Activated naive CD4-positive, alpha-beta T cell treated with anti-CD3 and anti-CD28 coated beads, Interleukin-2, amount 10 ng/mL, durations not matched to agents 7 days and 5 days (primary cell): ENCODE measurements around the gene GPSM3.
A peak's percentile ranks its signal among the peaks of the same experiment; 100 is the strongest.

ENCODE experiments used
- CTCF ChIA-PET: fragments of 350-600 bp; sonication (Branson Sonifier 250); formaldehyde crosslinking; loops from one replicate; lab custom pipeline; 2021; ENCODE audit warnings: antibody characterized with exemption; lab: Charles Lee
- DNase-seq: peaks from one replicate; pipeline ENCODE4 v3.0.0-alpha.2; 2020
- H3K27ac Mint-ChIP-seq: one replicate; pipeline ENCODE4 v1.8.0; 2021; ENCODE audit warnings: mild to moderate bottlenecking, moderate library complexity, mixed read lengths
- H3K27me3 Mint-ChIP-seq: one replicate; pipeline ENCODE4 v1.8.0; 2021; ENCODE audit warnings: mild to moderate bottlenecking, mixed read lengths
- H3K36me3 Mint-ChIP-seq: one replicate; pipeline ENCODE4 v1.8.0; 2021; ENCODE audit warnings: mixed read lengths
- H3K4me1 Mint-ChIP-seq: one replicate; pipeline ENCODE4 v1.8.0; 2021; ENCODE audit warnings: mixed read lengths
- H3K4me3 Mint-ChIP-seq: one replicate; pipeline ENCODE4 v1.8.0; 2021; ENCODE audit warnings: mild to moderate bottlenecking, moderate library complexity, mixed read lengths
- H3K9me3 Mint-ChIP-seq: one replicate; pipeline ENCODE4 v1.8.0; 2021; ENCODE audit warnings: mixed read lengths

GPSM3 gene, protein sequence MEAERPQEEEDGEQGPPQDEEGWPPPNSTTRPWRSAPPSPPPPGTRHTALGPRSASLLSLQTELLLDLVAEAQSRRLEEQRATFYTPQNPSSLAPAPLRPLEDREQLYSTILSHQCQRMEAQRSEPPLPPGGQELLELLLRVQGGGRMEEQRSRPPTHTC

DNA sequence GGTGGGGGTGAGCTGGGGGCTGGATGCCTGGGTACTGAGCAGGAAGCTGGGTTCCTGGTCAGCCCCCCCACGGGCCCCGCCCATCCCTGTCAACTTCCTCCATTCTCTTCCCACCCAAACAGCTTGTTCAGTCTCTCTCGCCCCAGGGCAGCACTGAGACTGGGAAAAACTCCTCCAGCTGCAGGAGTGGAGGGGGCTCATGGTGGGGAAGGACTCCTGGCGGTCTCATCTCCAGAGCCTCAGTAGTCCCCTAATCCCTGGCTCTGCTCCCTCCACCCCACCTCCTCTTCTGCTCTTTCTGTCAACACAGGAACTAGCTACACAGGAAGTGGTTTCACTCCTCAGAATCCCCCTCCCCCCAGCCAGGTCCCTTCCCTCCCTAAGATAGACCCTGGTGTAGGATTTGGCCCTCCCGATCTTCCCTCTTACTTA lies at the start of gene GPSM3:
TSS of gene GPSM3 (minus strand) at position 36 of the 432 bp plus-strand sequence. CDS start 130 bp downstream, outside the sequence.
- peaks cover 43% of the 10 kb centered on the region for H3K36me3 Mint-ChIP-seq
- no peaks in the 10 kb centered on the region for H3K9me3 Mint-ChIP-seq
- H3K4me1 Mint-ChIP-seq, result peaks cover 51% of the 10 kb centered on the region
- DNase-seq, result peak; percentile 79
- H3K4me3 Mint-ChIP-seq, result peak within 1 kb of the TSS; percentile 100
- H3K27me3 Mint-ChIP-seq, result peaks cover 5% of the 10 kb centered on the region
- CTCF ChIA-PET, result interaction anchor here (0.8 to 1.6 kb wide), 3 partner anchors 10 to 64 kb away, joined by 3 to 6 read pairs (median 5); no protein-coding TSS in a partner anchor
- H3K27ac Mint-ChIP-seq, result peak within 1 kb of the TSS; percentile 98

DNA sequence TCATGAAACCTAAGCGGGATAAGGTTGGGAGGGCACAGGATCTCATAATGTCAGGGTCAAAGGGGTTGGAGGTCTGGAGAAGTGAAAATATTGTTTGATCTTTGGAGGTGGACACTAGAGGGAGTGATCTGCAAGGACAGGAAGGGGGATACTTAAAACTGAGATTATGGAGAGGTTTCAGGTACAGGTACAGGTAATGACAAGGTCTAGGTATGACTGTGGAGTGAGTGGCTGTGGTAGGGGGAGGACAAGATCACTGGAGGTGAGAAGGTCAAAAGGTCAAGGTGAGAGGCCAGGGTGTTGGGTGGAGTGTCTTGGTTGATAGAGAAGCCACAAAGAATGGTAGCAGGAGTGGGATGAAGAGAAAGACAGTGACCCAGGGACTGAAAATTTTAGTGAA lies 48.2 kb upstream of the GPSM3 start:
- Mint-ChIP-seq H3K36me3 (no peaks in the 10 kb centered on the region), H3K4me1 (peaks cover 27% of the 10 kb centered on the region), H3K4me3 (no peak overlapping the region), H3K9me3 (no peaks in the 10 kb centered on the region), H3K27ac (no peak overlapping the region), H3K27me3 (peaks cover 27% of the 10 kb centered on the region)
- CTCF ChIA-PET, result interaction anchor here (0.6 to 1.1 kb wide), 4 partner anchors 14 to 45 kb away, joined by 3 to 4 read pairs (median 3); no protein-coding TSS in a partner anchor
- no peak for DNase-seq

DNA sequence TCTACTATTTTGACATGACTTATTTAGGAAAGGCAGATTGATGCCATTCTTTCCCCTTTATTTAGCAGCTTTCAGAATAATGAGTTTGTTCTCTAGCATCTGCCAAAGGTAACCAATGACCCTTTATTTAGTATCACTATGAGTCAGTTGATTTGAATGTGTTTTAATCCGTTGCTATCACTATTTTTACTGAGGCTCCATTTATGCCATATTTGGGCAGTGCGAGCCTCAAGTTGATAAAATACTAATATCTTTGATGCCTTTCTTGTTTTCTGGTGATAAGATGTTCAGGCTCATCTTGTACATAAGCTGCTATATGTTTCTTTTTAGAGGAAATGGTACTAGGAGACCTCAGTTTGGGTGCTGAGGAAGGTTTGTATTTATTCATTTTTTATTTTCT lies 47.0 kb upstream of the GPSM3 start:
- peaks cover 19% of the 10 kb centered on the region for H3K4me1 Mint-ChIP-seq
- no peaks in the 10 kb centered on the region for H3K36me3 Mint-ChIP-seq
- CTCF ChIA-PET, result interaction anchor here (1.0 kb wide), 1 partner anchor 628 kb away, joined by 3 read pairs; no protein-coding TSS in a partner anchor
- H3K9me3 Mint-ChIP-seq, result no peaks in the 10 kb centered on the region
- no peak for DNase-seq
- H3K27ac Mint-ChIP-seq, result no peak overlapping the region
- H3K4me3 Mint-ChIP-seq, result no peak overlapping the region
- H3K27me3 Mint-ChIP-seq, result peaks cover 20% of the 10 kb centered on the region

DNA sequence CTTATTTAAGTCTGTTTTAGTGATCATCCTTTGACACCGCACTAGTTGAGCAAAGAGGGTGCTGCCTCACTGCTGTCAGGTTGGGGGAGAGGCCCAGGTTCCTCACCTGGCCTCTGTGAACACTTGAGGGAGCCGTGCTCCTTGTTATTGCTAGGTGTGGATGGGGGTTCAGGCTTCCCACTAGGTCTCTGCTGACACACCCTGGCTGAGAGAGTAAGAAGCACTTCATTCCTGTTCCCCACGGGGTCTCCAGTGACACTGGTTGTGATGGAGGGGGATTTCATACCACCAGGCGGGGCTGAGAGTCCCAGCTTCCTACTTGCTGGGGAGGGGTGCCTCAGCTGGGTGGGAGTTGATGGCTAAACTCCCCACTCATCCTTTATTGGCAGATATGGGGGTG lies 42.5 kb upstream of the GPSM3 start:
- CTCF ChIA-PET, result no interaction called here
- no peak for DNase-seq

DNA sequence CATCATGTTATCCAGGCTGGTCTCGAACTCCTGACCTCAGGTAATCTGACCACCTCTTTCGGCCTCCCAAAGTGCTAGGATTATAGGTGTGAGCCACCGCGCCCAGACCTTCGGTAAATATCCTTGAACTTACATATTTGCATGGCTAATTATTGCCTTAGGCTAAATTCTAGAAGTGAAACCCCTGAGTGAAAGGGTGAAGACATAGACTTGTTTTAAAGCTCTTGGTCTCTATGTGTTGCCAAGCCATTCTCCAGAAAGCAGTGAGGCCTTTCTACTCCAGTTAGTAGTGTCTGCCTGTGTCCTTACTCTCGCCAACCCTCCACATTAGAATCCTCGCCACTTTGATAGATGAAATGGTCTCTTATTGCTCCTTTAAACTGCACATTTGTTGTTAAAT lies 34.0 kb upstream of the GPSM3 start:
- H3K9me3 Mint-ChIP-seq, result no peaks in the 10 kb centered on the region
- H3K4me1 Mint-ChIP-seq, result no peaks in the 10 kb centered on the region
- CTCF ChIA-PET, result interaction anchor here (0.6 kb wide), 1 partner anchor 559 kb away, joined by 4 read pairs; no protein-coding TSS in a partner anchor
- no peaks in the 10 kb centered on the region for H3K36me3 Mint-ChIP-seq
- H3K4me3 Mint-ChIP-seq, result no peak overlapping the region
- peaks cover 14% of the 10 kb centered on the region for H3K27me3 Mint-ChIP-seq
- no peak overlapping the region for H3K27ac Mint-ChIP-seq
- no peak for DNase-seq

More for the DNA sequence above, 42.5 kb upstream of the GPSM3 start:
- Mint-ChIP-seq H3K27me3 (no peaks in the 10 kb centered on the region), H3K4me1 (no peaks in the 10 kb centered on the region), H3K9me3 (no peaks in the 10 kb centered on the region), H3K4me3 (no peak overlapping the region), H3K27ac (no peak overlapping the region), H3K36me3 (no peaks in the 10 kb centered on the region)

DNA sequence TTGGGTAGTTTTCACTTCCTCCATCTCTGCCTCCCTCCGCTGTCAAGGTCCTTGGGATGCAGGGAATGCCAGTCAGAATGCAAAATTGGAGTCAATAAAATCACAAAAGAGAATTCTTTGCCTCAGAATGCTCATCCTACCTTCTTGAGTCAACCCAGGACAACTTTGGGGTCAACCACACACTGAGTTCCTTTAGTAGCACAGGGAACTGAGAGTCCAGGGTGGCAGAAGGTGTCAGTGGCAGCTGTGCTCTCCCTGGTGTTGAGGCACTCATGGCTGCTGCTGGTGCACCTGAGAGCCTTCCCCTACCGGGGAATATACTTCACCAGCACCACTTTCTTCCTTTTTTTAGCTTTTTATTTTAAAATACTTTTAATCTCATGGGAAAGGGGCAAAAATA lies 32.3 kb upstream of the GPSM3 start:
- H3K27me3 Mint-ChIP-seq, result peaks cover 14% of the 10 kb centered on the region
- DNase-seq, result no peak
- no peaks in the 10 kb centered on the region for H3K9me3 Mint-ChIP-seq
- CTCF ChIA-PET, result no interaction called here
- H3K4me3 Mint-ChIP-seq, result no peak overlapping the region
- no peaks in the 10 kb centered on the region for H3K4me1 Mint-ChIP-seq
- no peaks in the 10 kb centered on the region for H3K36me3 Mint-ChIP-seq
- H3K27ac Mint-ChIP-seq, result no peak overlapping the region

DNA sequence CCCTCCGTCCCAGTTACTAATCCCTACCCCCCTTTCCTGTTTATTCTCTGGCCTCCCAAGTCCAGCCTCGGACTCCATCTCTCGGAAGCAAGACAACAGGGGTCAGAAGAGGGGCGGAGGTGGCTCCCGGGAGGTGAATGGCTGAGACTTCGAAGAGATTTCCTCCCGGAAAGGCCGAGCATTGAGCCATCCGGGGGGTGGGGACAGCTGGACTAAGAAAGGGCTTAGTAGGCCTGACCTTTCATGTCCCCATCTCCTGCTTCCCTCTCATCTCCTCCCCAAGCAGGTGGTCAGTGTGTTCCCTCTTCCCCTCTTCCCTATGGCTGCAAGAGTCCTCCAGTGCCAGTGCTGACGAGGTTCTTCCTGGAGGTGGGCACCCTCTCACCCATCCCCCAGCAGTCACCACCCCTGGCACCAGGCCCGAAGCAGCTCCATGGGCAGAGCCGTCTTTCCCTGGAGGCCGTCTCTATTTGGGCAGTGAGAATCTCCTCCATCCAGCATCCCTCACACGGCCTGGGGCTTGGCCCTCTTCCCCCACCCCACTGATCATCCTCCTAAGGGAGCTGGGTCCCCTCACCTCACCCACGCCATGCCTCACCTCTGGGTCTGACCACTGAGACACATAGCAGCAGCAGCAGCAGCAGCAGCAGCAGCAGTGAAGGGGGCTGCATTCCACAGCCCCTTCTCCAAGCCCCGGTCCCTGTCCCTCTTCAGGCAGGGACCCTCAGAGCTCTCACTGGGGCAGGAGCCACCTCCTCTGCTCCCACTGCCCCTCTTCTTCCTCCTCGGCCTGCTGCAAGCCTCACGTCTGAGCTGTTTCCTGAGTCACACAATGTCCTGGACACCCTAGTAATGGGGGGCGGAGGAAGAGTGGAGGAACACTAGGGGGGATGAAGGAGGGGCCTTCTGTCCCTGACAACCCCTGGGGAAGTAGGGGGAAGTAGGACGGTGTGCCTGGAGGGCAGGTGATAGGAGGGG lies 31.1 kb upstream of the GPSM3 start, which contains the start of gene NOTCH4:
TSS of gene NOTCH4 (minus strand) at position 810 of the 978 bp plus-strand sequence. CDS start at position 671, 139 bp downstream.
- Mint-ChIP-seq H3K4me1 (no peaks in the 10 kb centered on the region), H3K9me3 (no peaks in the 10 kb centered on the region), H3K4me3 (no peak within 1 kb of the TSS), H3K27ac (peak within 1 kb of the TSS; percentile 30), H3K36me3 (no peaks in the 10 kb centered on the region), H3K27me3 (peaks cover 19% of the 10 kb centered on the region)
- CTCF ChIA-PET, result interaction anchor here (0.8 kb wide), 1 partner anchor 104 kb away, joined by 3 read pairs; no protein-coding TSS in a partner anchor
- DNase-seq, result no peak

DNA sequence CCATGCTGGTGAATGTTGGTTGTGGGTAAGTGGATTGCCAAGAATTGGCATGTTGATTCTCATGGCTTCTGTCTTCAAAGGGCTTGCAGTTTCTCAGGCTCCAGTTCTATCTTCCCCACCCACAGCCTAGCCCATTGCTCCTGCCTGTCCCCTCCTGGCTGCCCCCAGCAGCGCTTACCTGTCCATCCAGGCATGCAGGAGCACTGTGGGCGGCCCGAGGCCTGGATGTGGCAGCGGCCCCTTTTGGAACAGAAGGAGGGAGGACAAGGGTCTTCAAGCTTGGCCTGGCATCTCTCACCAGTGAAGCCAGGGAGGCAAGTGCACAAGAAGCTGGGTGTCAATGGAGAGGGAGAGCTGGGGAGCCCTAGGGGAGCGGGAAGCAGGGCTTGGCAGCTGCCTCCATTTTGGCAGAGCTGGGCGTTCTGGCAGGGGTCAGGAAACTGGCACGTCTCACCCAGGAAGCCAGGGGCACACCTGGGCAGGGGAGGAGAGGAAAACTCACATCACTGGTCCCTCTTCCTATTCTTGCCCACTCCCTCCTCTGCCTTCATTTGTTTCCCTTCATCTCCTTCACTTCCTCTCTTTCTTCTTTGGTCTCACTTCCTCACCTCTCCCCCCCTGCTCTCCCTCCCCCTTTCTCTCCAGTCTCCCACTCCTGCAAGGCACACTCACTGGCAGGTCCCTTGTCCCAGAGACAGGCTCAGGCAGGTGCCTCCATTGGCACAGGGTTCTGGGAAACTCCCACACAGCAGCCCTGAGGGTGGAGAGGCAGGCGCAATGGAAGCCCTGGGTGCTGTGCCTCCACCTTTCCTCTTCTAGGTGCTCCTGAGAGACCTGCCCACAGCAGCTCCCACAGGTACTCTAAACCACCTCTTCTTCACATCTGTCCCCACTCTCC lies 30.1 kb upstream of the GPSM3 start:
- CTCF ChIA-PET, result no interaction called here
- H3K4me1 Mint-ChIP-seq, result no peaks in the 10 kb centered on the region
- H3K9me3 Mint-ChIP-seq, result no peaks in the 10 kb centered on the region
- no peaks in the 10 kb centered on the region for H3K36me3 Mint-ChIP-seq
- DNase-seq, result no peak
- no peak overlapping the region for H3K4me3 Mint-ChIP-seq
- H3K27me3 Mint-ChIP-seq, result peaks cover 19% of the 10 kb centered on the region
- no peak overlapping the region for H3K27ac Mint-ChIP-seq

DNA sequence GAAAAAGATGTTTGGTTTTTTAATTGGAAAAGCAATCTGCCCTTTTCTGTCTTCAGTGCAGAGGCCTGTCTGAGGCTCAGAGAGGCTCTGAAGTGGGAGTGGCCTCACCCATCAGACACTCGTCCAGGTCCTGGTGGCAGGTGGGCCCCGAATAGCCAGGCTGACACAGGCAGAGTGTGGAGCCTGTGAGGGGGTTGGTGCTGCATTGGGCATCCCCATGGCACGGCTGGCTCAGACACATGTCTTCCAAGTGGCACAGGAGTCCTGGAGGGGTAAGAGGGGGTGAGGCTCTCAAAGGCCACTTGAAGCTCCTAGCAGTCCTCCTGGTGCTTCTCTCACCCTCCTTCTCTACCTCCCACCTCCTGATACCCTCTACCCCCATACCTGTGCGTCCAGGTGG lies 27.6 kb upstream of the GPSM3 start:
- Mint-ChIP-seq H3K27me3 (peaks cover 22% of the 10 kb centered on the region), H3K9me3 (no peaks in the 10 kb centered on the region), H3K4me3 (no peak overlapping the region), H3K4me1 (no peaks in the 10 kb centered on the region), H3K27ac (no peak overlapping the region), H3K36me3 (no peaks in the 10 kb centered on the region)
- no peak for DNase-seq
- CTCF ChIA-PET, result no interaction called here

DNA sequence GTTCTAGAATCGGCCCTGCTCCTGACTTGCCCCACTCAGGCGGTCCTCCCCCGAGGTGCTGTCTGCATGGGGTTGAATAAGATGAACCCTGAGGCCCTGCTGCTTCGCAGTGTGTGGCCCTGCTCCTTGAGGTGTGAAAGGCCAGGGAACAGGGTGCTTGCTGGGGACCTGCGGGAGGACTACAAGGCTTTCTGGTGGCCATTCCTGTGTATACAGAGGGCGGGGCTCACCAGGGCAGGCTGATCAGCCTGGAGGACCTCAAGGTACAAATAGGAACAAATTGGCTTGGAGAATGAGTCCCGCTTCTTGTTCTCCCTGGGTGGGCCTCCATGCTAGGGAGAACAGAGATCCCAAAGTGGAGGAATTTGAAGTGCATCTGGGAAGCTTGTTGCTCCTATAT lies 25.7 kb upstream of the GPSM3 start:
- H3K4me3 Mint-ChIP-seq, result no peak overlapping the region
- no peaks in the 10 kb centered on the region for H3K4me1 Mint-ChIP-seq
- no peak overlapping the region for H3K27ac Mint-ChIP-seq
- no peak for DNase-seq
- H3K9me3 Mint-ChIP-seq, result no peaks in the 10 kb centered on the region
- no peaks in the 10 kb centered on the region for H3K36me3 Mint-ChIP-seq
- peaks cover 17% of the 10 kb centered on the region for H3K27me3 Mint-ChIP-seq
- CTCF ChIA-PET, result no interaction called here

DNA sequence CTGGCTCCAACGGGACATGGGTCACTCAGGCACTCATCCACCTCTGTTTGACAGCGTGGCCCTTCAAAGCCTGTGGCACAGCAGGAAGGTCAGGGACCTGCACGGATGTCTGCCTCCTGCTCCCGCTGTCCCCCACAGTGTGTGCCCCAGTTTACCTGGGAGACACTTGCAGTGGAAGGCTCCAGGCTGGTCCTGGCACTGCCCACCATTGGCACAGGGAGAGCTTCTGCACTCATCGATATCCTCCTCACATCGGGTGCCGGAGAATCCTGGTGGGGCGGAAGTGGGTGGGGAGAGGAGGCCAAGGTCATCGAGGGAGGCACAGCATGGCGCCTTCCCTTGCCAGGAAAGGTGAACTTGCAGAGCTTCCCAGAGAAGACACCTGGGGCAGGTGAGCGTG lies 24.6 kb upstream of the GPSM3 start:
- DNase-seq, result no peak

DNA sequence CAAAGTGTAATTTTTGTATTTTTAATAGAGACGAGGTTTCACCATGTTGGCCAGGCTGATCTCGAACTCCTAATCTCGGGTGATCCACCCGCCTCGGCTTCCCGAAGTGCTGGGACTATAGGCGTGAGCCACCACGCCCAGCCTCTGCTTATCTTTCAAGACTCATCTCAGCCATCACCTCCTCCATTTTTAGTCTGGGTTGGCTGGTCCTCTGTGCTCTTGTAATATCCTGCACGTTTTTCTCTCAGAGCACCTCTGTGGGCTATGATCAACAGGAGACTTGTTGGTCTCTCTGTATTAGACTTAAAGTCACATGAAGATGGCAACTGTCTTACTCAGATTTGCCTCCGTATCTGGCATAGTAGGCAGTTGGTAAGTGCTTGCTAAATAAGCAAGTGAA lies 23.8 kb upstream of the GPSM3 start:
- no peak overlapping the region for H3K27ac Mint-ChIP-seq
- H3K9me3 Mint-ChIP-seq, result no peaks in the 10 kb centered on the region
- DNase-seq, result no peak
- peaks cover 21% of the 10 kb centered on the region for H3K27me3 Mint-ChIP-seq
- no peak overlapping the region for H3K4me3 Mint-ChIP-seq
- CTCF ChIA-PET, result no interaction called here
- no peaks in the 10 kb centered on the region for H3K4me1 Mint-ChIP-seq
- H3K36me3 Mint-ChIP-seq, result no peaks in the 10 kb centered on the region

More for the DNA sequence above, 24.6 kb upstream of the GPSM3 start:
- Mint-ChIP-seq H3K9me3 (no peaks in the 10 kb centered on the region), H3K36me3 (no peaks in the 10 kb centered on the region), H3K4me3 (no peak overlapping the region), H3K27me3 (peaks cover 21% of the 10 kb centered on the region), H3K27ac (no peak overlapping the region), H3K4me1 (no peaks in the 10 kb centered on the region)
- CTCF ChIA-PET, result interaction anchor here (1.0 kb wide), 1 partner anchor 21 kb away, joined by 3 read pairs; no protein-coding TSS in a partner anchor

DNA sequence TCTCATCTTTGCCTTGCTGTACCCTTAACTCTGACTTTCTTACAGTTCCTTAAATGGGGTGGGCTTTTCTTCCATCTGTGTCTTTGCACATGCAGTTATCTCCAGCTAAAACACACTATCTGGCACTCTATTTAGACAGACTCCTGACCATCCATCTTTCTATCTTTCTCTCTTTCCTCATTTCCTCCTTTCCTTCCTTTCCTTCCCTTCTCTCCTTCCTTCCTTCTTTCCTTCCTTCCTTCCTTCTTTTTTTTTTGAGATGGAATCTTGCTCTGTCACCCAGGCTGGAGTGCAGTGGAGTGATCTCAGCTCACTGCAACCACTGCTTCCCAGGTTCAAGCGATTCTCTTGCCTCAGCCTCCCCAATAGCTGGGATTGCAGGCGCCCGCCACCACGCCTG lies 23.2 kb upstream of the GPSM3 start:
- Mint-ChIP-seq H3K27ac (no peak overlapping the region), H3K9me3 (no peaks in the 10 kb centered on the region), H3K4me3 (no peak overlapping the region), H3K4me1 (no peaks in the 10 kb centered on the region), H3K36me3 (no peaks in the 10 kb centered on the region), H3K27me3 (peaks cover 21% of the 10 kb centered on the region)
- CTCF ChIA-PET, result no interaction called here
- no peak for DNase-seq
